Osteoblast (primary cell): ENCODE measurements around the gene NXNL2. TPM values are rescaled to one million over a fixed set of nuclear protein-coding genes. Genes with fewer than 3 reads are reported as not detected.

ENCODE experiments used
- DNase-seq: peaks from one replicate; pipeline ENCODE4 v3.0.0; 2011; ENCODE audit warnings: low spot score, mixed read lengths; ENCODE audit not compliant: insufficient read length; ENCODE audit errors: missing footprints
- H2AFZ ChIP-seq: 2 replicates; pipeline ENCODE4 v1.6.0; 2011; ENCODE audit warnings: mild to moderate bottlenecking, low read length
- H3K27ac ChIP-seq: 2 replicates; pipeline ENCODE4 v1.5.1; 2011; ENCODE audit warnings: mild to moderate bottlenecking, low read depth, low read length, moderate library complexity
- H3K27me3 ChIP-seq: 2 replicates; pipeline ENCODE4 v1.6.0; 2012; ENCODE audit warnings: mild to moderate bottlenecking, control low read depth, inconsistent platforms, low read length, moderate library complexity; ENCODE audit not compliant: insufficient read depth
- H3K36me3 ChIP-seq: 2 replicates; pipeline ENCODE4 v1.5.1; 2011; ENCODE audit warnings: mild to moderate bottlenecking, low read length, control low read depth, moderate library complexity; ENCODE audit not compliant: insufficient read depth
- H3K4me1 ChIP-seq: 2 replicates; pipeline ENCODE4 v1.5.1; 2011; ENCODE audit warnings: mild to moderate bottlenecking, low read length, control low read depth, moderate library complexity; ENCODE audit not compliant: insufficient read depth
- H3K4me2 ChIP-seq: 2 replicates; pipeline ENCODE4 v1.6.0; 2011; ENCODE audit warnings: mild to moderate bottlenecking, low read length; ENCODE audit not compliant: insufficient read depth
- H3K4me3 ChIP-seq: fragments of 200-600 bp; sonication (generic); 3 replicates; pipeline ENCODE4 v1.5.1; 2012; ENCODE audit warnings: mild to moderate bottlenecking, low read length, inconsistent platforms; ENCODE audit not compliant: insufficient read depth
- H3K79me2 ChIP-seq: 2 replicates; pipeline ENCODE4 v1.6.0; 2012; ENCODE audit warnings: mild to moderate bottlenecking, low read length, control low read depth, inconsistent platforms; ENCODE audit not compliant: insufficient read depth
- H3K9me3 ChIP-seq: 2 replicates; pipeline ENCODE4 v1.5.1; 2011; ENCODE audit warnings: low read depth, low read length, control low read depth
- H4K20me1 ChIP-seq: 2 replicates; pipeline ENCODE4 v1.6.0; 2012; ENCODE audit warnings: mild to moderate bottlenecking, low read length, control low read depth; ENCODE audit not compliant: insufficient read depth
- total RNA-seq: library from RNA; depleted of rRNA; stranded (reverse); fragments of >200 nt; gene quantifications from 2 replicates; pipeline ENCODE4 v1.2.3, GENCODE V29; 2012
- TF ChIP-seq, protein P1 (sequence below): IDR thresholded peaks from 2 replicates; pipeline ENCODE4 v1.5.1; 2011; ENCODE audit warnings: mild to moderate bottlenecking, low read depth, low read length, moderate library complexity; ENCODE audit errors: extremely low read depth

Gene NXNL2
- total RNA-seq, 1 donor = 3.3 TPM

GRCh38 chr9:88503845-88504764 lies 30.9 kb upstream of the NXNL2 start:
- Histone ChIP-seq H3K36me3 (no peaks in the 10 kb centered on the region), H3K4me3 (no peak overlapping the region), H3K27me3 (no peaks in the 10 kb centered on the region), H3K27ac (no peak overlapping the region), H3K4me1 (no peaks in the 10 kb centered on the region), H4K20me1 (no peaks in the 10 kb centered on the region), H2AFZ (no peak overlapping the region), H3K9me3 (no peaks in the 10 kb centered on the region), H3K4me2 (no peak overlapping the region), H3K79me2 (no peaks in the 10 kb centered on the region)
- TF ChIP-seq, protein P1, sequence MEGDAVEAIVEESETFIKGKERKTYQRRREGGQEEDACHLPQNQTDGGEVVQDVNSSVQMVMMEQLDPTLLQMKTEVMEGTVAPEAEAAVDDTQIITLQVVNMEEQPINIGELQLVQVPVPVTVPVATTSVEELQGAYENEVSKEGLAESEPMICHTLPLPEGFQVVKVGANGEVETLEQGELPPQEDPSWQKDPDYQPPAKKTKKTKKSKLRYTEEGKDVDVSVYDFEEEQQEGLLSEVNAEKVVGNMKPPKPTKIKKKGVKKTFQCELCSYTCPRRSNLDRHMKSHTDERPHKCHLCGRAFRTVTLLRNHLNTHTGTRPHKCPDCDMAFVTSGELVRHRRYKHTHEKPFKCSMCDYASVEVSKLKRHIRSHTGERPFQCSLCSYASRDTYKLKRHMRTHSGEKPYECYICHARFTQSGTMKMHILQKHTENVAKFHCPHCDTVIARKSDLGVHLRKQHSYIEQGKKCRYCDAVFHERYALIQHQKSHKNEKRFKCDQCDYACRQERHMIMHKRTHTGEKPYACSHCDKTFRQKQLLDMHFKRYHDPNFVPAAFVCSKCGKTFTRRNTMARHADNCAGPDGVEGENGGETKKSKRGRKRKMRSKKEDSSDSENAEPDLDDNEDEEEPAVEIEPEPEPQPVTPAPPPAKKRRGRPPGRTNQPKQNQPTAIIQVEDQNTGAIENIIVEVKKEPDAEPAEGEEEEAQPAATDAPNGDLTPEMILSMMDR = no peak
- no peak for DNase-seq

GRCh38 chr9:88508326-88508725 lies 26.7 kb upstream of the NXNL2 start:
- H3K4me1 ChIP-seq = no peaks in the 10 kb centered on the region
- H3K4me2 ChIP-seq = no peak overlapping the region
- no peaks in the 10 kb centered on the region for H4K20me1 ChIP-seq
- no peak overlapping the region for H3K4me3 ChIP-seq
- no peaks in the 10 kb centered on the region for H3K36me3 ChIP-seq
- H2AFZ ChIP-seq = no peak overlapping the region
- no peaks in the 10 kb centered on the region for H3K9me3 ChIP-seq
- TF ChIP-seq, protein P1 = no peak
- H3K27me3 ChIP-seq = no peaks in the 10 kb centered on the region
- DNase-seq = peak; percentile 46
- H3K27ac ChIP-seq = no peak overlapping the region
- H3K79me2 ChIP-seq = no peaks in the 10 kb centered on the region

- Histone ChIP-seq H3K27ac (no peak overlapping the region), H3K36me3 (no peaks in the 10 kb centered on the region), H3K4me2 (no peak overlapping the region), H3K4me3 (no peak overlapping the region), H2AFZ (no peak overlapping the region), H3K27me3 (no peaks in the 10 kb centered on the region), H3K4me1 (no peaks in the 10 kb centered on the region), H4K20me1 (no peaks in the 10 kb centered on the region), H3K79me2 (no peaks in the 10 kb centered on the region), H3K9me3 (no peaks in the 10 kb centered on the region)
- no peak for DNase-seq
- TF ChIP-seq, protein P1 = no peak
Measured at GRCh38 chr9:88511906-88512305, 23.1 kb upstream of the NXNL2 start.

- H3K79me2 ChIP-seq = no peaks in the 10 kb centered on the region
- no peaks in the 10 kb centered on the region for H4K20me1 ChIP-seq
- H3K9me3 ChIP-seq = no peaks in the 10 kb centered on the region
- no peak overlapping the region for H3K4me2 ChIP-seq
- H3K4me1 ChIP-seq = no peaks in the 10 kb centered on the region
- no peak for DNase-seq
- H2AFZ ChIP-seq = no peak overlapping the region
- no peaks in the 10 kb centered on the region for H3K36me3 ChIP-seq
- H3K27ac ChIP-seq = no peak overlapping the region
- no peak overlapping the region for H3K4me3 ChIP-seq
- TF ChIP-seq, protein P1 = no peak
- no peaks in the 10 kb centered on the region for H3K27me3 ChIP-seq
Measured at GRCh38 chr9:88514247-88514646, 20.7 kb upstream of the NXNL2 start.
